Kidney epithelial cell (primary cell): ENCODE data around the gene GOLGA3. TPM values are rescaled to one million over a fixed set of nuclear protein-coding genes. Genes with fewer than 3 reads are reported as not detected.

ENCODE experiments used
- DNase-seq: peaks from one replicate; pipeline ENCODE4 v3.0.0-alpha.2; 2010; ENCODE audit warnings: low read depth
- H3K27me3 ChIP-seq: 2 replicates; pipeline ENCODE4 v1.6.0; 2011; ENCODE audit warnings: low read length; ENCODE audit not compliant: control insufficient read depth, insufficient read depth
- H3K36me3 ChIP-seq: 2 replicates; pipeline ENCODE4 v1.5.1; 2011; ENCODE audit warnings: low read length; ENCODE audit not compliant: control insufficient read depth, insufficient read depth
- H3K4me3 ChIP-seq: 2 replicates; pipeline ENCODE4 v1.5.1; 2011; ENCODE audit warnings: low read depth, mild to moderate bottlenecking, control low read depth, low read length
- CTCF ChIP-seq: IDR thresholded peaks from 2 replicates; pipeline ENCODE4 v1.5.1; 2011; ENCODE audit warnings: mild to moderate bottlenecking, moderate library complexity, low read length, control low read depth, inconsistent platforms; ENCODE audit not compliant: insufficient read depth, poor library complexity, severe bottlenecking
- total RNA-seq: library from RNA; depleted of rRNA; stranded (reverse); fragments of >200 nt; gene quantifications from 2 replicates; pipeline ENCODE4 v1.2.3, GENCODE V29; 2015

Gene GOLGA3
- total RNA-seq, 1 donor from 2014 or later, result 79.1 TPM

DNA sequence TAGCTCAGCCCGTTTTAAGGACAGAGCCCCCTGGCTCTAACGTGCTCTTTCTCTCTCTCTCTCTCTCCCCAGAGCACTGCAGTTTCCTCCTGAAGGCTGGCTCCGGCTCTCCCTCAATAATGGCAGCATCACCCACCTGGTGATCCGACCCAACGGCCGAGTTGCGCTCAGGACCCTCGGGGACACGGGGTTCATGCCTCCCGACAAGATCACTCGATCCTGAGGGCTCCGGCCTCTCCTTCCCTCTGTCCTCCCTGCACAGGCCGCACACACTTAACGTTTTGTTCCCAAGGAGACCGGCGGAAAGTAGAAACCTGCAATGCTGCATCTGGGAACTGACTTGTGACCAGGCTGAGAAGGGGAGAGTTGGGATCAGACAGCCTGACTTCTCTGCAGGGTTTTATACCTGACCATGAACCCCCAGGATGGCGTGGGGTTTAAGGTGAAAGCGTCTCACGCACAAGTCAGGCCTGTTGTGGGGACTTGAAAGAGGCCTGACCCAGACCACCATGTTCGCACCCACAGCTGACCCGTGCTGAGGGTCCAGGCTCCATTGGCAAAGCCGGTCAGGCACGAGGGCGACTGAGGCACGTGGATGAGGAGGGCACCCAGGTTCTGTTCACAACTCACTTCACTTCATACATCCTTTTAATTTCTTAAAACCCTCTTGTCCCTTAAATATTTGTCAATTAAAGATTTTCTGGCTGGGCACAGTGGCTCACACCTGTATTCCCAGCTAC, 107.9 kb downstream of the GOLGA3 start:
- DNase-seq, result no peak
- H3K36me3 ChIP-seq, result peaks cover 5% of the 10 kb centered on the region
- no peak for TF ChIP-seq CTCF
- H3K27me3 ChIP-seq, result no peaks in the 10 kb centered on the region
- no peak overlapping the region for H3K4me3 ChIP-seq

DNA sequence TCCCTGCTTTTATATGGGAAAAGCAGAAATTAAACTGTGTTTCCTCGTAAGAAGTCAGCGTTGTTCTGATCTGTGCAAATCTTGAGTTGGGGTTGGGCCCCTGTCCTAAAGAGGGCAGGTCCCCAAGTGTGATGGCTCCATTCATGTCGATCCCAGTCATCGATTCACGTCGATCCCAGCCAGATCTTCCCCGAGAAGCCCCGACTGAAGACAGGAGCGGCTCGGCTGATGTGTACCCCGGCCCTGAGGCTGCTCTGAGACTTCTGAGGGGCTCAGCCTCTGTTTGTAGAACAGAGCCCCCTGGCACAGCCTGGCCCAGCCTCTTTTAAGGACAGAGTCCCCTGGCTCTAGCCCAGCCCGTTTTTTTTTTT, 108.7 kb downstream of the GOLGA3 start:
- Histone ChIP-seq H3K4me3 (no peak overlapping the region), H3K27me3 (no peaks in the 10 kb centered on the region), H3K36me3 (peaks cover 5% of the 10 kb centered on the region)
- DNase-seq, result no peak
- no peak for TF ChIP-seq CTCF

GRCh38 chr12:132719141-132719953, 109.3 kb downstream of the GOLGA3 start:
- Histone ChIP-seq H3K36me3 (peaks cover 5% of the 10 kb centered on the region), H3K27me3 (no peaks in the 10 kb centered on the region), H3K4me3 (no peak overlapping the region)
- TF ChIP-seq CTCF, result no peak
- DNase-seq, result no peak

Other genes with a start within 250 kb of the GOLGA3 start
- gene LRCOL1, start 218.3 kb downstream of the GOLGA3 start, total RNA-seq, result not detected in 2 replicates
- gene P2RX2, start 210.1 kb downstream of the GOLGA3 start, total RNA-seq, result not detected in 2 replicates
- 11.2 and 15.1 TPM in 2 replicates for gene POLE, start 141.5 kb downstream of the GOLGA3 start, total RNA-seq
- 34.8 and 37.2 TPM in 2 replicates for gene PXMP2, start 141.3 kb downstream of the GOLGA3 start, total RNA-seq
- 40.4 and 47.1 TPM in 2 replicates for gene PGAM5, start 118.0 kb downstream of the GOLGA3 start, total RNA-seq
- gene ANKLE2, start 67.0 kb downstream of the GOLGA3 start, total RNA-seq, result 115 and 128 TPM in 2 replicates
- gene CHFR, start 58.7 kb upstream of the GOLGA3 start, total RNA-seq, result 51.3 and 59.3 TPM in 2 replicates
- 6.6 and 14.4 TPM in 2 replicates for gene ZNF605, start 127.4 kb upstream of the GOLGA3 start, total RNA-seq
- 11.3 and 12.0 TPM in 2 replicates for gene ZNF26, start 157.5 kb upstream of the GOLGA3 start, total RNA-seq
- 28.4 and 28.5 TPM in 2 replicates for gene ZNF84, start 208.6 kb upstream of the GOLGA3 start, total RNA-seq